WTC11 (cell line): ENCODE measurements around the gene SMOC2. TPM values are rescaled to one million over a fixed set of nuclear protein-coding genes. Genes with fewer than 3 reads are reported as not detected.

Experiments used
- ATAC-seq: fragments of 200-7000 bp; cut with Tn5 transposase; 2 replicates; pipeline ENCODE4 v1.10.0; 2021; ENCODE audit warnings: mild to moderate bottlenecking, moderate library complexity
- CTCF ChIA-PET: fragments of 300-600 bp; sonication (Branson Sonifier 250); formaldehyde crosslinking; loops from one replicate; lab custom pipeline; 2021; ENCODE audit warnings: antibody characterized with exemption; lab: Charles Lee
- POLR2A ChIA-PET: fragments of 350-600 bp; sonication (Branson Sonifier 250); formaldehyde crosslinking; loops from one replicate; lab custom pipeline; 2021; ENCODE audit warnings: antibody characterized with exemption; lab: Charles Lee
- DNase-seq: peaks from one replicate; pipeline ENCODE4 v3.0.0; 2021; ENCODE audit warnings: low spot score
- H3K27ac Mint-ChIP-seq: 2 replicates; pipeline ENCODE4 v1.8.0; 2021; ENCODE audit warnings: mixed read lengths
- H3K27me3 Mint-ChIP-seq: 2 replicates; pipeline ENCODE4 v1.8.0; 2021; ENCODE audit warnings: low read depth, mild to moderate bottlenecking, moderate library complexity, mixed read lengths
- H3K36me3 Mint-ChIP-seq: 2 replicates; pipeline ENCODE4 v1.8.0; 2021; ENCODE audit warnings: mixed read lengths
- H3K4me1 Mint-ChIP-seq: 2 replicates; pipeline ENCODE4 v1.8.0; 2022; ENCODE audit warnings: mixed read lengths
- H3K4me3 Mint-ChIP-seq: 2 replicates; pipeline ENCODE4 v1.8.0; 2021; ENCODE audit warnings: mild to moderate bottlenecking, moderate library complexity, mixed read lengths
- H3K9me3 Mint-ChIP-seq: 2 replicates; pipeline ENCODE4 v1.8.0; 2021; ENCODE audit warnings: mixed read lengths
- ATF3 ChIP-seq: sonication (generic); formaldehyde crosslinking; conservative IDR thresholded peaks from 2 replicates; pipeline ENCODE4 v1.8.1; 2022; ENCODE audit warnings: mild to moderate bottlenecking, missing genetic modification reagents
- ATF6 ChIP-seq: sonication (generic); formaldehyde crosslinking; IDR thresholded peaks from 2 replicates; pipeline ENCODE4 v1.8.1; 2023; ENCODE audit warnings: mild to moderate bottlenecking, missing genetic modification reagents
- CDX4 ChIP-seq: fragments of 250-450 bp; sonication (Bioruptor Pico); IDR thresholded peaks from 2 replicates; pipeline ENCODE4 v1.9.0; 2021; ENCODE audit warnings: moderate library complexity, mild to moderate bottlenecking, inconsistent platforms, borderline replicate concordance
- E2F4 ChIP-seq: sonication (generic); formaldehyde crosslinking; IDR thresholded peaks from 2 replicates; pipeline ENCODE4 v1.8.1; 2022; ENCODE audit warnings: low read depth, mild to moderate bottlenecking, moderate library complexity, missing genetic modification reagents, borderline replicate concordance
- ELF4 ChIP-seq: sonication (generic); formaldehyde crosslinking; IDR thresholded peaks from 2 replicates; pipeline ENCODE4 v1.8.1; 2022; ENCODE audit warnings: low read depth, mild to moderate bottlenecking, moderate library complexity, missing genetic modification reagents
- FOXJ3 ChIP-seq: sonication (generic); formaldehyde crosslinking; IDR thresholded peaks from 2 replicates; pipeline ENCODE4 v1.9.0; 2021; ENCODE audit warnings: missing genetic modification reagents, mild to moderate bottlenecking, borderline replicate concordance
- FOXP4 ChIP-seq: sonication (generic); formaldehyde crosslinking; IDR thresholded peaks from 2 replicates; pipeline ENCODE4 v1.8.0; 2022; ENCODE audit warnings: mild to moderate bottlenecking, missing genetic modification reagents
- NFE2L1 ChIP-seq: sonication (generic); formaldehyde crosslinking; IDR thresholded peaks from 2 replicates; pipeline ENCODE4 v1.8.1; 2023; ENCODE audit warnings: missing genetic modification reagents
- OVOL2 ChIP-seq: fragments of 250-450 bp; sonication (Bioruptor Pico); IDR thresholded peaks from 2 replicates; pipeline ENCODE4 v1.9.0; 2021; ENCODE audit warnings: mild to moderate bottlenecking, borderline replicate concordance
- RELA ChIP-seq: sonication (generic); formaldehyde crosslinking; IDR thresholded peaks from 2 replicates; pipeline ENCODE4 v1.8.1; 2022; ENCODE audit warnings: missing genetic modification reagents, mild to moderate bottlenecking, borderline replicate concordance
- RORB ChIP-seq: fragments of 250-450 bp; sonication (Bioruptor Pico); IDR thresholded peaks from 2 replicates; pipeline ENCODE4 v1.9.0; 2021; ENCODE audit warnings: mild to moderate bottlenecking
- TP53 ChIP-seq: sonication (generic); formaldehyde crosslinking; IDR thresholded peaks from 2 replicates; pipeline ENCODE4 v1.8.1; 2023; ENCODE audit warnings: mild to moderate bottlenecking, missing genetic modification reagents
- ZNF121 ChIP-seq: sonication (generic); formaldehyde crosslinking; IDR thresholded peaks from 2 replicates; pipeline ENCODE4 v1.8.0; 2023; ENCODE audit warnings: missing genetic modification reagents
- ZNF219 ChIP-seq: sonication (generic); formaldehyde crosslinking; IDR thresholded peaks from 2 replicates; pipeline ENCODE4 v1.8.0; 2023; ENCODE audit warnings: missing genetic modification reagents, mild to moderate bottlenecking, borderline replicate concordance
- ZNF281 ChIP-seq: sonication (generic); formaldehyde crosslinking; IDR thresholded peaks from 2 replicates; pipeline ENCODE4 v1.8.0; 2023; ENCODE audit warnings: mild to moderate bottlenecking, missing genetic modification reagents
- ZNF317 ChIP-seq: sonication (generic); formaldehyde crosslinking; IDR thresholded peaks from 2 replicates; pipeline ENCODE4 v1.8.1; 2023; ENCODE audit warnings: low read depth, mild to moderate bottlenecking, moderate library complexity, missing genetic modification reagents, borderline replicate concordance
- ZNF396 ChIP-seq: fragments of 250-450 bp; sonication (Bioruptor Pico); IDR thresholded peaks from 2 replicates; pipeline ENCODE4 v1.8.0; 2021; ENCODE audit warnings: mild to moderate bottlenecking, moderate library complexity, borderline replicate concordance
- ZNF512 ChIP-seq: sonication (generic); formaldehyde crosslinking; IDR thresholded peaks from 2 replicates; pipeline ENCODE4 v1.8.1; 2022; ENCODE audit warnings: missing genetic modification reagents, borderline replicate concordance
- total RNA-seq: library from RNA; stranded (reverse); gene quantifications from 3 replicates; pipeline ENCODE4 v1.2.3, GENCODE V29; 2021

SMOC2 gene
- total RNA-seq, 1 experiment from 2014 or later, result 3.9 TPM

GRCh38 chr6:168546730-168547129 is 105.7 kb downstream of the SMOC2 start (continued):
- no peak for TF ChIP-seq ATF6 (CRISPR knock-in tag)
- TF ChIP-seq OVOL2 (CRISPR knock-in tag), result no peak
- no peak for TF ChIP-seq RORB
- no peak for TF ChIP-seq E2F4 (CRISPR knock-in tag)
- TF ChIP-seq ZNF512, result no peak
- TF ChIP-seq RELA (CRISPR knock-in tag), result no peak
- no peak for TF ChIP-seq ATF3 (CRISPR knock-in tag)
- TF ChIP-seq ZNF396 (CRISPR knock-in tag), result no peak

GRCh38 chr6:168550326-168550725 is 109.3 kb downstream of the SMOC2 start:
- no peak for TF ChIP-seq CDX4 (CRISPR knock-in tag)
- no peak for TF ChIP-seq ZNF317
- TF ChIP-seq ZNF281, result no peak
- TF ChIP-seq FOXJ3 (CRISPR knock-in tag), result no peak
- TF ChIP-seq ZNF121, result no peak
- no peak for TF ChIP-seq ELF4 (CRISPR knock-in tag)
- no peak for TF ChIP-seq ZNF219
- TF ChIP-seq FOXP4 (CRISPR knock-in tag), result no peak
- no peak for TF ChIP-seq NFE2L1
- TF ChIP-seq TP53, result no peak
- H3K4me1 Mint-ChIP-seq, result no peaks in the 10 kb centered on the region
- H3K36me3 Mint-ChIP-seq, result no peaks in the 10 kb centered on the region; the same call in 1 of the 2 replicates
- no peak overlapping the region for H3K27ac Mint-ChIP-seq
- no peak for DNase-seq
- POLR2A ChIA-PET, result no interaction called here
- H3K9me3 Mint-ChIP-seq, result peaks cover 5% of the 10 kb centered on the region
- no peak for ATAC-seq
- CTCF ChIA-PET, result interaction anchor here (1.1 kb wide), 1 partner anchor 99 kb away, joined by 3 read pairs; no protein-coding TSS in a partner anchor
- no peak overlapping the region for H3K4me3 Mint-ChIP-seq
- H3K27me3 Mint-ChIP-seq, result no peaks in the 10 kb centered on the region
